Bronchial epithelial cell (primary cell): ENCODE results near the gene TUBB4A. TPM values are rescaled to one million over a fixed set of nuclear protein-coding genes. Genes with fewer than 3 reads are reported as not detected.

Experiments
- DNase-seq: peaks from one replicate; pipeline ENCODE4 v3.0.0-alpha.2; 2010; ENCODE audit warnings: low read depth
- FAIRE-seq: peaks from 2 replicates; lab custom pipeline; 2011; peaks lifted over from hg19 to GRCh38; lab: Jason Lieb, UNC
- H3K27me3 ChIP-seq: 2 replicates; pipeline ENCODE4 v1.5.1; 2011; ENCODE audit warnings: low read length; ENCODE audit not compliant: control insufficient read depth, insufficient read depth
- H3K36me3 ChIP-seq: 2 replicates; pipeline ENCODE4 v1.5.1; 2011; ENCODE audit warnings: low read length; ENCODE audit not compliant: control insufficient read depth, insufficient read depth
- H3K4me3 ChIP-seq: 2 replicates; pipeline ENCODE4 v1.5.1; 2011; ENCODE audit warnings: mild to moderate bottlenecking, low read depth, low read length, control low read depth
- CTCF ChIP-seq: IDR thresholded peaks from 2 replicates; pipeline ENCODE4 v1.5.1; 2011; ENCODE audit warnings: mild to moderate bottlenecking, moderate library complexity, low read length, control low read depth, inconsistent platforms; ENCODE audit not compliant: insufficient read depth, severe bottlenecking
- total RNA-seq: library from RNA; depleted of rRNA; stranded (reverse); fragments of >200 nt; gene quantifications from 2 replicates; pipeline ENCODE4 v1.2.1, GENCODE V29; 2014

TUBB4A gene
- total RNA-seq, 1 donor from 2014 or later, result not detected

GRCh38 chr19:6519289-6519688 lies 17.2 kb upstream of the TUBB4A start:
- Histone ChIP-seq H3K4me3 (no peak overlapping the region), H3K36me3 (no peaks in the 10 kb centered on the region), H3K27me3 (no peaks in the 10 kb centered on the region)
- FAIRE-seq, result no peak
- DNase-seq, result peak; percentile 86
- TF ChIP-seq CTCF, result no peak

- DNase-seq, result no peak
- no peak for FAIRE-seq
- TF ChIP-seq CTCF, result no peak
Observed at GRCh38 chr19:6518145-6518911, 16.2 kb upstream of the TUBB4A start.

GRCh38 chr19:6516659-6517291 lies 14.7 kb upstream of the TUBB4A start:
- peak; percentile 94 for TF ChIP-seq CTCF
- no peaks in the 10 kb centered on the region for H3K27me3 ChIP-seq
- DNase-seq (peak; percentile 49), FAIRE-seq (no peak)
- H3K4me3 ChIP-seq, result peak overlapping the region; percentile 53
- H3K36me3 ChIP-seq, result no peaks in the 10 kb centered on the region

More at GRCh38 chr19:6518145-6518911, 16.2 kb upstream of the TUBB4A start:
- no peaks in the 10 kb centered on the region for H3K27me3 ChIP-seq
- no peak overlapping the region for H3K4me3 ChIP-seq
- H3K36me3 ChIP-seq, result no peaks in the 10 kb centered on the region

GRCh38 chr19:6516018-6516658 lies 14.0 kb upstream of the TUBB4A start:
- Histone ChIP-seq H3K27me3 (no peaks in the 10 kb centered on the region), H3K36me3 (no peaks in the 10 kb centered on the region), H3K4me3 (peak overlapping the region; percentile 53)
- FAIRE-seq, result no peak
- DNase-seq, result peak; percentile 92
- no peak for TF ChIP-seq CTCF

- H3K4me3 ChIP-seq, result no peak overlapping the region
- TF ChIP-seq CTCF, result no peak
- no peaks in the 10 kb centered on the region for H3K36me3 ChIP-seq
- DNase-seq (no peak), FAIRE-seq (no peak)
- no peaks in the 10 kb centered on the region for H3K27me3 ChIP-seq
Observed at GRCh38 chr19:6514926-6515544, 12.9 kb upstream of the TUBB4A start.
